ENCODE results near the gene GFI1B. TPM values are rescaled to one million over a fixed set of nuclear protein-coding genes. Genes with fewer than 3 reads are reported as not detected.

Gene GFI1B
- total RNA-seq (2012; rRNA removed), result not detected in 2 replicates

DNA sequence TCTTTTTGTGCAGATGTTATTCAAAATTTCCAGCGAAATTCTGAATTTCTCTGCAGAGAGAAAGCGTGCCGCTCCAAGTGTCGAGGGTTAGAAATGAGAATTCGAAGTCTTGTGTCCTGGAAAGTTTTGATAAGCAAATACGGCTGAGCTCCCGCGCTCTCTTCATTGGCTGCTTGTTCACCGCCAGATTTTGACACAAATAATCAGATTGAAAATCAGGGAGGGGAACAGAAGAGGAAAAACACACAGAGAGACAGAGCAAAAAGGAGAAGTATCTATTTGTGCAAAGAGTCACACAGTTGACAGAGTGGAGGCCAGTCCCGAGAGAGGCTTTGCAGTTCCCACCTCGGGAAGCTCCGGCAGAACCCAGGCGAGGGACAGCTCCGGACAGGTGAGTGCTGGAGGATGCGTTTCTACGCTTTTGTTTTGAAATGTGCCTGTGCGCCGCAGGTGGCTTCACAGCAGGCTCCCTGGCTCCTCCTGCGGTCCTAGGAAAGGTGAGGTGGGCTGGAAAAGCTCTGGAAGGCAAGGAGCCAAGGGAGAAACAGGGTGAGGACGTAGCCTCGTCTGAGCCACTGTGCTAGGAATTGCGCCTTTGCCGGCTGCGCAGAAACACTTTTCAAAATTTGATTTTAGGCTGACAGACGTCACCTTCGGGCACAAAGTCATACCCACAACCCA, at the start of gene GFI1B:
TSS of gene GFI1B (plus strand) at position 244 of the 681 bp plus-strand sequence. CDS start 7,985 bp downstream, outside the sequence.
- Histone ChIP-seq H3K4me3 (ENCODE audit: low read length) (no peak within 1 kb of the TSS), H3K9ac (ENCODE audit: low read depth, low read length) (no peak within 1 kb of the TSS), H3K9me3 (replicated peaks; ENCODE audit: low read length) (no peaks in the 10 kb centered on the region), H3K36me3 (ENCODE audit: insufficient read depth, low read length) (no peaks in the 10 kb centered on the region), H3K27me3 (ENCODE audit: control insufficient read depth, insufficient read depth, low read length) (peaks cover 75% of the 10 kb centered on the region), H3K4me2 (ENCODE audit: low read length) (peak within 1 kb of the TSS; percentile 50), H3K4me1 (ENCODE audit: control insufficient read depth, insufficient read depth, low read length) (no peaks in the 10 kb centered on the region)

DNA sequence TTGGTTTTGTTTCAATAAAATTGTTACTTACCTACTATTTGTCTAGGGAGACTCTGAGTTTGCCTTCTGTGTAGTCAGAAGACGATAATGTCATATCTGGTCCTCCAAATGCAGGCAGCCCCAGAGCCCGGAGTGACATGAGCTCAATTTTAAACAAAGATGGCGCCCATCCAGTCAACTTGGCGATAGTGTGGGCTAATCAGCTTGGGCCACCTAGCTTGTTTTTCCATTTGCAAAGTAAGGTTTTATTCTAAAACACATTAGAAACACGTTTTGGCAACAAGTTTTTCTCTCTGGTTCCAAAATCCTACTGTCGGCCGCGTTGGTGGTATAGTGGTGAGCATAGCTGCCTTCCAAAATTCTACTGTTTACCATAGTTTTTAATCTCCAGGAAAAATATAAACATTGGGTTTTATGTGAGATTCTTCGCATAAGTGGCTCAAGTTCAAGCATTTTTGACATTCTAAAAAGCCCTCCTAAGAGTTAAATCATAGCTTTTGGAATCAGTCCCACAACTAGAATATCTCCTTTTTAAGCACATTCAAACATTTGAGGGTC, 47.2 kb upstream of the GFI1B start:
- H3K4me2 ChIP-seq (ENCODE audit: low read length), result no peak overlapping the region
- no peak overlapping the region for H3K4me3 ChIP-seq (ENCODE audit: low read length)
- no peaks in the 10 kb centered on the region for H3K4me1 ChIP-seq (ENCODE audit: control insufficient read depth, insufficient read depth, low read length)
- H3K27me3 ChIP-seq (ENCODE audit: control insufficient read depth, insufficient read depth, low read length), result no peaks in the 10 kb centered on the region
- peaks cover 35% of the 10 kb centered on the region for H3K36me3 ChIP-seq (ENCODE audit: insufficient read depth, low read length)
- no peaks in the 10 kb centered on the region for H3K9me3 ChIP-seq (replicated peaks; ENCODE audit: low read length)
- no peak overlapping the region for H3K9ac ChIP-seq (ENCODE audit: low read depth, low read length)

DNA sequence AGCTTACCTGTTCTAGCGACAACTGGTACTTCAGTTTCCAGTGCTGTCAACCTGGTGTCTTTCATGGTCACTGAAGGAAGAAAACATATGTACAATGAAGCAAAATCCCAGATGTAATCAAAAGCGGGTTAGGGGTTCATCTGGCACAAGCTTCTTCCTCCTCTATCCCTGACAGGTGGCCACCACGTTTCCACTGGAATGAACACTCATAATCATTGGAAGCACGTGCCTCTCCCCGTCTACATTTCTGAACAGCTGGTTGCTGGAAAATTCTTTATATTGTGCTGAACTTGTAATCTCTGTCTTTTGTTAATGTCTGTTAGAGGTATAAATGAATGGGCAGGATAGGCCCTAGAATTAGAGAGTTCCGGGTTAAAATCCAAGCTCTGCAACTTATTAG, 43.5 kb upstream of the GFI1B start:
- Histone ChIP-seq H3K9ac (ENCODE audit: low read depth, low read length) (no peak overlapping the region), H3K9me3 (replicated peaks; ENCODE audit: low read length) (no peaks in the 10 kb centered on the region), H3K27me3 (ENCODE audit: control insufficient read depth, insufficient read depth, low read length) (no peaks in the 10 kb centered on the region), H3K4me3 (ENCODE audit: low read length) (no peak overlapping the region), H3K4me1 (ENCODE audit: control insufficient read depth, insufficient read depth, low read length) (peaks cover 7% of the 10 kb centered on the region), H3K4me2 (ENCODE audit: low read length) (no peak overlapping the region), H3K36me3 (ENCODE audit: insufficient read depth, low read length) (peaks cover 17% of the 10 kb centered on the region)

DNA sequence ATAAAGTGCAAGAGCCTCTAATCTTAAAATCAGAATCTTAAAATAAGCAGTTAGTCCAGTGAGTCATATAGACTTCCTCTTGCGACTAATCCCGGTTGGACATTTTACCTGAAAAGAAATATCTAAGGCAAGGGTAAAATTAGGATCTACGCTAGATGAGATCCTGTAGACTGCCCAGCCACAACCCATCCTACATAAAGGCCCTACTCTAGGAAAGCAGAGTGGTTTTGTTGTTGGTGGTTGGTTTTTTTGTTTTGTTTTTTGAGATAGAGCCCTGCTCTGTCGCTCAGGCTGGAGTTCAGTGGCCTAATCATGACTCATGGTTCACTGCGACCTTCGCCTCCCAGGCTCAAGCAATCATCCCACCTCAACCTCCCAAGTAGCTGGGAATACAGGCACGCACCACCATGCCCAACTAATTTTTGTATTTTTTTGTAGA, 41.0 kb upstream of the GFI1B start:
- Histone ChIP-seq H3K4me1 (ENCODE audit: control insufficient read depth, insufficient read depth, low read length) (peaks cover 13% of the 10 kb centered on the region), H3K27me3 (ENCODE audit: control insufficient read depth, insufficient read depth, low read length) (no peaks in the 10 kb centered on the region), H3K9ac (ENCODE audit: low read depth, low read length) (no peak overlapping the region), H3K9me3 (replicated peaks; ENCODE audit: low read length) (no peaks in the 10 kb centered on the region), H3K36me3 (ENCODE audit: insufficient read depth, low read length) (peaks cover 13% of the 10 kb centered on the region), H3K4me3 (ENCODE audit: low read length) (no peak overlapping the region), H3K4me2 (ENCODE audit: low read length) (no peak overlapping the region)

DNA sequence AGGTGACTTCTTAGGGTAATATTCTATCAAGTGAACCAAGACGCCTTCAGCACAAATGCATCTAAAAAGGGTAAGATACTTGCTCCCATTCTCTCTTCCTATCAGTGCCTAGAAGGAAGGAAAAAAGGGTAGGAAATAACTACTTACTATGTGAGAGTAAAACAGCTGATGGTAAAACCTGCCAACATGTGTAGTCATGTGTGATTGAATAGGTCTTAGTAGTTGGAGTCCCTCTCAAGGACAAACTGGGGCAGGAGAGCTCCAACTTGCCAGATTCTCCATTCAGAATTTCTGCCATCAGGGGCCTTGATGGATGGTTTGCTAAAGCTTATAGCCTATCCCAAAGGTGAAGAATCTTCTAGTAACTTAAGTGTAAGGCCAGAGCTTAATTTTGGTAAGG, 39.3 kb upstream of the GFI1B start:
- no peaks in the 10 kb centered on the region for H3K9me3 ChIP-seq (replicated peaks; ENCODE audit: low read length)
- H3K4me2 ChIP-seq (ENCODE audit: low read length), result no peak overlapping the region
- H3K4me1 ChIP-seq (ENCODE audit: control insufficient read depth, insufficient read depth, low read length), result peaks cover 23% of the 10 kb centered on the region
- no peak overlapping the region for H3K9ac ChIP-seq (ENCODE audit: low read depth, low read length)
- H3K36me3 ChIP-seq (ENCODE audit: insufficient read depth, low read length), result peaks cover 7% of the 10 kb centered on the region
- H3K27me3 ChIP-seq (ENCODE audit: control insufficient read depth, insufficient read depth, low read length), result no peaks in the 10 kb centered on the region
- no peak overlapping the region for H3K4me3 ChIP-seq (ENCODE audit: low read length)

DNA sequence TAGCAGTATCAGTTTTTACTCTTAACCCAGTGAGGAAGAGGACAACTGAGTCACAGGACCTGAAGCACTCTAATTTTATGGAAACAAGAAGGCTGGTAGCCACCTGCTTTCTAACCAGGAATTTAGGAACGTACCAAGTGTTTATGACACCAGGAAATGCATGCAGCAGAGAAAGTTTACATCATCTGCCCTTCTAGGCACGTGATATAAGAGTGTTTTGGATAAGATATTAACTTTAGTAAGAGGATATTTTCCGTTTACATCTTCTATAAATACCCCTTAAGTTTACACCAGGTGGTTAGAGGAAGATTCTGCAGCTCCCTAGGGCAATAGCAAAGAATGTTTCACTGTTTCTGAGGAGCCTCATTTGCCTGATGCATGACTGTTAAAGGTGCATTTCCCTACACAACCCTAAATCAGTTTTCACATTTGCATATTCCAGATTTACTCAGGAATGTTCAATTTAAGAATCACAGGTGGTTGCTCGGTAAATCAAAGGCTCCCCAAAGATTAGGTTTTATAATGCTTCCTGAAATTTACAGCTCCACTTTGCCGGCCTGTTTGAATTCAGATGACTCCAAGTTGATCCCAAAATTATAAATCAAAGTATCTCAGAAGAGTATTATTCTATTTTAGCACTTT, 35.8 kb upstream of the GFI1B start:
- Histone ChIP-seq H3K27me3 (ENCODE audit: control insufficient read depth, insufficient read depth, low read length) (no peaks in the 10 kb centered on the region), H3K4me1 (ENCODE audit: control insufficient read depth, insufficient read depth, low read length) (peaks cover 33% of the 10 kb centered on the region), H3K9ac (ENCODE audit: low read depth, low read length) (peak overlapping the region; percentile 98), H3K4me2 (ENCODE audit: low read length) (peak overlapping the region; percentile 89), H3K36me3 (ENCODE audit: insufficient read depth, low read length) (no peaks in the 10 kb centered on the region), H3K9me3 (replicated peaks; ENCODE audit: low read length) (no peaks in the 10 kb centered on the region), H3K4me3 (ENCODE audit: low read length) (peak overlapping the region; percentile 94)

DNA sequence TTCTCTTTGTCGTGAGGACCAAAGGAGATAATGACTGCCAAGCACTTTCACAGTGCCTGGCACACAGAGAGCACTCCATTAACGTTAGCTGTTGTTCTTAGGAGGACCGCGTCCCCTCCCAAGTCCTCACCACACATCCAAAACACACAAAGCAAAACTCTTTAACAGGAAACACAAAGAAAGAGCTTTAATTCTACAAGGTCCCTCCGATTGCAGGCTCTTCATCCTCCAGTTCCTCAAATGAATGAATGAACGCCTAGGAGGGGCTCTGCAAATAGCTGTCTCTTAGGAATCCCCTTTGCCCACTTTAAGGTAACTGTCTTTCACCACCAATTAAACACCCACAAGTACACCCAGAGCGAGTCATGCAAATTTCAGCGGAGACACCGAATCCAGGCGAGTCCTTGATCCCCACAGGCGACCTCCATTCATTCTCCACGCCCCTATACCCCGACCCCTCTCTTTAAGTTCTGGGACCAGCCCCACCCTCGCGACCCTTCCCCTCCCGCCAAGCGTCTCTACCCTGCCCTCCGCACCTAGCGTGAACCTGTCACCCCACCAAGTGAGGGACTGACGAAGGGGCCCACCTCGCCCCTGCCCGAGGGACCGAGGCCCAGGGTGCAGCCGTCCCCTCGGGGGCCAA, 34.7 kb upstream of the GFI1B start:
- Histone ChIP-seq H3K9me3 (replicated peaks; ENCODE audit: low read length) (no peaks in the 10 kb centered on the region), H3K9ac (ENCODE audit: low read depth, low read length) (peak overlapping the region; percentile 98), H3K4me2 (ENCODE audit: low read length) (peak overlapping the region; percentile 89), H3K36me3 (ENCODE audit: insufficient read depth, low read length) (no peaks in the 10 kb centered on the region), H3K4me3 (ENCODE audit: low read length) (peak overlapping the region; percentile 94), H3K27me3 (ENCODE audit: control insufficient read depth, insufficient read depth, low read length) (no peaks in the 10 kb centered on the region), H3K4me1 (ENCODE audit: control insufficient read depth, insufficient read depth, low read length) (peaks cover 33% of the 10 kb centered on the region)

DNA sequence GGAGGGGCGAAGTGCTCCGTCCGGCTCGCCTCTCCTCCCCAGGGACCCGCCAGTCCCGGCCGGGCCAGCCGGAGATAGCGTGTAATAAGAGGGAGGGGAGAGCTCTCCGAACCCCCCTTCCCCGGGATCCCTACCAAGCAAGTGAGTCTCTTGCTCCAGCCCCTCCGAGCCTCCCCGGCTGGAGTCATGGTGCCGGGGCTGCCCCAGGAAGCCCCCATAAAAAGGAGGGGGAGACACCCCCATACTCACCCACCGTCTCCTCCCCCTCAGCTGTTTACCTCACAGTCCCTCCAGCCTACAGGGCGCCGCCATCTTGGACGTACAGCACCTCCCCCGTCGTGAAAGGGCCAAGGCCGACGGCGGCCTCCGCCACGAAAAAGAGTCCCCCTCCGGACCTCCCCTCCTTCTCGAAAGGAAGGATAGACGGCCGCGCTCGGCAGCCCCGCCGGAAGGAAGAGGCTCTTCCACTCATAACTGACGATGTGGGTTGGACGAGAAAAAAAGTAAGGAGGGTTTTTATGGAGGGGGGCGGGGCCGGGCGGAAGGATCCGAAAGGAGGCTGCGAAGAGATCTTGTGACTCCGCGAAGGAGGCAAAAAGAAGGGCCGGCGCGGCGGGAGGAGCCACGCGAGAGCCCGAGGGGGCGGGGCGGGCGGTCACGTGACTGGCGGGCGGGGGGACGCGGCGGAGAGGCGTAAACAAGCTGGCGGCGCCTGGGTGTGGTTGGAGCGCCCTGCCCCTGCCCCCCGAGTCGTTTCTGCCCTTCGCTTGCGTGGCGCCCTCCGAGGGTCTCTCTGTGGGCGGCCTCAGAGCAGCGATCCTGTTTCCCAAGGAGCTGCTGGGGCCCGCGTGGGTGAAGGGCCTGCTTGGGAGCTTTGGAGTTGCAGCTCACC, 34.0 kb upstream of the GFI1B start, which contains the start of gene TSC1:
TSS of gene TSC1 (minus strand) at position 323 of the 892 bp plus-strand sequence. CDS start 15,744 bp downstream, outside the sequence.
- peaks cover 33% of the 10 kb centered on the region for H3K4me1 ChIP-seq (ENCODE audit: control insufficient read depth, insufficient read depth, low read length)
- peak within 1 kb of the TSS; percentile 98 for H3K9ac ChIP-seq (ENCODE audit: low read depth, low read length)

DNA sequence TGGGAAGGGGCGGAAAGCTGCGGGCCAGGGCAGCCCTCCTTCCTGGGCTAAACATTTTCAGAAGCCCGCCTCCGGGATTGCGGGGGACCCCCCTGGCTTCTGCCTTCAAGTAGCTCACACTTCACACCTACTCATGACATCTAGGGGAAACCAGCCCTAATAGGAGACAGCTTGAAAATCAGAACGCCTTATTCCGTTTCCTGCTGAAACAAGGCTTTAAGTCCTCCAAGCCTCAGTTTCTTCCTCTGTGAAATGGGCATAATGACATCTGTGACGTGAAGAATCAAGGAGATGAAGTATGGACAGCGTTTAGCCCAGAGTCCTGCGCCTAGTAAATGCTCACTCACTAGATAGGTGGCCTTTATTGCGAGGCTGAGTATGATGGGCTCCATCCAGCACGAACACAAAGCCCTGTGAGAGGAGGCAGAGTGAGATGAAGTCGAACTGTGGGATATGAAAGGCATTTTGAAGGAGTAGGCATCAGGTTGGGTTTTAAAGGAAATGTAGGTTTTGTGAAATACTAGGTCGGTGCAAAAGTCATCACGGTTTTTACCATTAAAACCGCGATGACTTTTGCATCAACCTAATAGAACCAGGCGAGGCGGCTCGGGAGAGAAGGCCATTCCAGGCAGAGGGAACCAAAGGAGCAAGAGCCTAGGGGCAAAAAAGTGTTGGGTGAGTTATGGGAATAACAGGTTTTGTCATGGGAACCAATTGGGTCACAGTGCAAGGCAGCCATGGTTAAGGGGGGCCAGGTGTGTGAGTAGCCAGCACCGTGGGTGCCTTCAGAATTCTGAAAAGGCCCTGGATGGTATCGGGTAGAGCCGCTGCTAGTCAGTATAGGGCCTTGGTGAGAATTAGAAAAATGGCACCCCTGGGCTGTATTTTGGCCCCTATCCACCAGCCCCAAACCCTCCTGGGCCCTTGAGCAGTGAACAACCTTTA, 33.0 kb upstream of the GFI1B start:
- Histone ChIP-seq H3K4me1 (ENCODE audit: control insufficient read depth, insufficient read depth, low read length) (peaks cover 33% of the 10 kb centered on the region), H3K4me2 (ENCODE audit: low read length) (peak overlapping the region; percentile 87), H3K9ac (ENCODE audit: low read depth, low read length) (peak overlapping the region; percentile 98), H3K36me3 (ENCODE audit: insufficient read depth, low read length) (no peaks in the 10 kb centered on the region), H3K4me3 (ENCODE audit: low read length) (peak overlapping the region; percentile 75), H3K9me3 (replicated peaks; ENCODE audit: low read length) (no peaks in the 10 kb centered on the region), H3K27me3 (ENCODE audit: control insufficient read depth, insufficient read depth, low read length) (no peaks in the 10 kb centered on the region)

More for the DNA sequence above, 34.0 kb upstream of the GFI1B start, which contains the start of gene TSC1:
- H3K9me3 ChIP-seq (replicated peaks; ENCODE audit: low read length), result no peaks in the 10 kb centered on the region
- no peaks in the 10 kb centered on the region for H3K27me3 ChIP-seq (ENCODE audit: control insufficient read depth, insufficient read depth, low read length)
- peak within 1 kb of the TSS; percentile 94 for H3K4me3 ChIP-seq (ENCODE audit: low read length)
- H3K4me2 ChIP-seq (ENCODE audit: low read length), result peak within 1 kb of the TSS; percentile 89
- H3K36me3 ChIP-seq (ENCODE audit: insufficient read depth, low read length), result no peaks in the 10 kb centered on the region

DNA sequence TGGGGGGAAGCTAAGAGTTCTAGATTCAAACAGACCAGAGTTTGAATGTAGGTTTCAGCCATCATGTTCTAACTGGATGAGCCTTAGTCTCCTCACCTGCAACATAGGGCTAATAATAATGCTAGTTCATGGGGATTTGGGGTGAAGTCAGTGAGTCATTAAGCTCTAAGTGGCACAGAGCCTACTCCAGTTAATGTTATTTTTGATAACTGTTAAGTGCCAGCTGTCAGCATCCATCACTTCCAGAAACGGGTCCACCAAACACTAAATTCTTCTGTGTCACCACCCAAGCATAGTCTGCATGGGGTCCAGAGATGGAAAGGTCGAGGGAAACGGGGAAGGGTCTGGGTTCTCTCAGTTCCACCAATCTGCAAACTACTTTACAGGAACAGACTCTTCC, 32.3 kb upstream of the GFI1B start:
- no peak overlapping the region for H3K9ac ChIP-seq (ENCODE audit: low read depth, low read length)
- no peak overlapping the region for H3K4me3 ChIP-seq (ENCODE audit: low read length)
- H3K36me3 ChIP-seq (ENCODE audit: insufficient read depth, low read length), result no peaks in the 10 kb centered on the region
- peaks cover 33% of the 10 kb centered on the region for H3K4me1 ChIP-seq (ENCODE audit: control insufficient read depth, insufficient read depth, low read length)
- H3K27me3 ChIP-seq (ENCODE audit: control insufficient read depth, insufficient read depth, low read length), result no peaks in the 10 kb centered on the region
- H3K4me2 ChIP-seq (ENCODE audit: low read length), result peak overlapping the region; percentile 5
- no peaks in the 10 kb centered on the region for H3K9me3 ChIP-seq (replicated peaks; ENCODE audit: low read length)

All from skeletal muscle satellite cell (primary cell).